ENCODE measurements around the gene RAB8B. TPM values are rescaled to one million over a fixed set of nuclear protein-coding genes. Genes with fewer than 3 reads are reported as not detected.

Gene RAB8B
- total and polyA plus RNA-seq, 2 of the 13 experiments (the other 11 are each of a cell fraction or from before 2014, with no cell fraction given), result 6.8 to 14.2 TPM

GRCh38 chr15:63145426-63145825 lies 44.0 kb upstream of the RAB8B start:
- H3K4me1 ChIP-seq (ENCODE audit: insufficient read depth, low read length), result no peaks in the 10 kb centered on the region
- H3K79me2 ChIP-seq (ENCODE audit: insufficient read depth, low read length), result no peaks in the 10 kb centered on the region
- no peaks in the 10 kb centered on the region for H3K27me3 ChIP-seq (ENCODE audit: control insufficient read depth in 1 of 2, insufficient read depth in 2 of 2, low read length in 2 of 2)
- intact Hi-C loops (cut with micrococcal nuclease; ENCODE audit: unreplicated experiment), result no loop called here
- H3K4me2 ChIP-seq (ENCODE audit: low read depth, low read length), result no peak overlapping the region
- no peak overlapping the region for H3K27ac ChIP-seq (ENCODE audit: extremely low read length, insufficient read depth, low read length)
- FAIRE-seq (no peak), ATAC-seq (no peak), DNase-seq (ENCODE audit: low spot score) (no peak)
- no peak overlapping the region for H3K4me3 ChIP-seq (replicated peaks in 1 of 3; ENCODE audit: insufficient read depth in 1 of 3, low read depth in 2 of 3, low read length in 3 of 3)
- no peak overlapping the region for H2AFZ ChIP-seq (ENCODE audit: low read length)
- BruUV-seq (replicated peaks), result no TSS peak
- in situ Hi-C loops (cut with HindIII; ENCODE audit: extremely low pct_ligation_motif_present, low pct_unique_long_range_greater_than_20kb), result no loop called here
- H3K9me3 ChIP-seq (ENCODE audit: low read length), result no peaks in the 10 kb centered on the region
- CTCF ChIA-PET (ENCODE audit: low intra/inter-chr PET ratio, low total read pairs), result no interaction called here
- WGBS (ENCODE audit: low lambda C conversion rate), result 100% methylated on average over 2 of the region's 2 CpGs
- no peak overlapping the region for H3K9ac ChIP-seq (ENCODE audit: insufficient read depth, low read depth, low read length)
- POLR2A ChIA-PET, result no interaction called here
- no peak for TF ChIP-seq CBX1 (IDR thresholded peaks at IDR 0.05; ENCODE audit: low read depth)
- no peaks in the 10 kb centered on the region for H4K20me1 ChIP-seq (ENCODE audit: insufficient read depth, low read length)
- H3K36me3 ChIP-seq (replicated peaks in 1 of 2; ENCODE audit: control insufficient read depth in 1 of 2, insufficient read depth in 2 of 2, low read length in 2 of 2), result peaks cover 3 to 5% of the 10 kb centered on the region in 2 experiments; a peak in 2 of 5 replicates

DNA sequence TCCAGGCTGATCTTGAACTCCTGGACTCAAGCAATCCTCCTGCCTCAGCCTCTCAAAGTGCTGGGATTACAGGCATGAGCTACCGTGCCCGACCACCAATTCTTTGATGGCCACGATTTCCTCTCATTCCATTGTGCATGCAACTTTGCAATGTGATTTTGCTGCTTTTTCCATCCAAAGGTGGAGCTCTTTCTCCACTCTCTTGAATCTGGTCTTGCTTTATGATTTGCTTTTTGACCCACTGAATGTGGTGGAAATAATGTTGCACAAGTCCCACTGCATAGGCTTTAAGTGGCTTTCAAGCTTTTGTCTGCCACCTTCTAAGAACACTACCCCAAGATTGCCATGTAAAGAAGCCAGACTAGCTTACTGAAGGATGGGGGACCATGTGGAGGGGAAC lies 42.7 kb upstream of the RAB8B start:
- ATAC-seq, result peak; percentile 22; the same call in 2 of the 3 replicates
- ChIA-PET POLR2A (interaction anchor here (1.1 to 1.9 kb wide), 3 partner anchors 9 to 12 kb away, joined by 4 to 12 read pairs (median 5); partner anchors contain the start of gene RPS27L), CTCF (ENCODE audit: low intra/inter-chr PET ratio, low total read pairs) (no interaction called here)
- Histone ChIP-seq H3K27me3 (ENCODE audit: control insufficient read depth in 1 of 2, insufficient read depth in 2 of 2, low read length in 2 of 2) (no peaks in the 10 kb centered on the region), H3K9me3 (ENCODE audit: low read length) (no peaks in the 10 kb centered on the region), H3K9ac (ENCODE audit: insufficient read depth, low read depth, low read length) (no peak overlapping the region), H3K4me3 (replicated peaks in 1 of 3; ENCODE audit: insufficient read depth in 1 of 3, low read depth in 2 of 3, low read length in 3 of 3) (no peak overlapping the region), H4K20me1 (ENCODE audit: insufficient read depth, low read length) (no peaks in the 10 kb centered on the region), H3K4me2 (ENCODE audit: low read depth, low read length) (no peak overlapping the region), H2AFZ (ENCODE audit: low read length) (no peak overlapping the region), H3K27ac (ENCODE audit: extremely low read length, insufficient read depth, low read length) (no peak overlapping the region), H3K36me3 (replicated peaks in 1 of 2; ENCODE audit: control insufficient read depth in 1 of 2, insufficient read depth in 2 of 2, low read length in 2 of 2) (peaks cover 5 to 7% of the 10 kb centered on the region in 2 experiments; a peak in 4 of 5 replicates), H3K4me1 (ENCODE audit: insufficient read depth, low read length) (no peaks in the 10 kb centered on the region), H3K79me2 (ENCODE audit: insufficient read depth, low read length) (no peaks in the 10 kb centered on the region)
- FAIRE-seq, result peak; percentile 21
- no TSS peak for BruUV-seq (replicated peaks)
- in situ Hi-C loops (cut with HindIII; ENCODE audit: extremely low pct_ligation_motif_present, low pct_unique_long_range_greater_than_20kb), result no loop called here
- intact Hi-C loops (cut with micrococcal nuclease; ENCODE audit: unreplicated experiment), result no loop called here
- DNase-seq (ENCODE audit: low spot score), result no peak
- TF ChIP-seq SSRP1 (CRISPR knock-in tag; IDR thresholded peaks at IDR 0.05), result 0 out of 2 replicates have a peak, but pooled peaks have one; percentile 38
- no peak for TF ChIP-seq ZFP1 (CRISPR knock-in tag; IDR thresholded peaks at IDR 0.05)
- TF ChIP-seq STAG1 (CRISPR knock-in tag; IDR thresholded peaks at IDR 0.05), result peak; percentile 37
- TF ChIP-seq, protein P1, sequence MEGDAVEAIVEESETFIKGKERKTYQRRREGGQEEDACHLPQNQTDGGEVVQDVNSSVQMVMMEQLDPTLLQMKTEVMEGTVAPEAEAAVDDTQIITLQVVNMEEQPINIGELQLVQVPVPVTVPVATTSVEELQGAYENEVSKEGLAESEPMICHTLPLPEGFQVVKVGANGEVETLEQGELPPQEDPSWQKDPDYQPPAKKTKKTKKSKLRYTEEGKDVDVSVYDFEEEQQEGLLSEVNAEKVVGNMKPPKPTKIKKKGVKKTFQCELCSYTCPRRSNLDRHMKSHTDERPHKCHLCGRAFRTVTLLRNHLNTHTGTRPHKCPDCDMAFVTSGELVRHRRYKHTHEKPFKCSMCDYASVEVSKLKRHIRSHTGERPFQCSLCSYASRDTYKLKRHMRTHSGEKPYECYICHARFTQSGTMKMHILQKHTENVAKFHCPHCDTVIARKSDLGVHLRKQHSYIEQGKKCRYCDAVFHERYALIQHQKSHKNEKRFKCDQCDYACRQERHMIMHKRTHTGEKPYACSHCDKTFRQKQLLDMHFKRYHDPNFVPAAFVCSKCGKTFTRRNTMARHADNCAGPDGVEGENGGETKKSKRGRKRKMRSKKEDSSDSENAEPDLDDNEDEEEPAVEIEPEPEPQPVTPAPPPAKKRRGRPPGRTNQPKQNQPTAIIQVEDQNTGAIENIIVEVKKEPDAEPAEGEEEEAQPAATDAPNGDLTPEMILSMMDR (CRISPR knock-in tag; IDR thresholded peaks at IDR 0.05), result peak; percentile 23
- 91% methylated on average over 3 of the region's 3 CpGs for WGBS (ENCODE audit: low lambda C conversion rate)

Measured in HepG2 (cell line).